K562 (cell line): Measurements from ENCODE around the gene VIT. TPM values are rescaled to one million over a fixed set of nuclear protein-coding genes. Genes with fewer than 3 reads are reported as not detected.

Experiments used
- ATAC-seq: fragments of 200-7000 bp; cut with Tn5 transposase; 3 replicates; pipeline ENCODE4 v1.9.1; 2020; ENCODE audit warnings: moderate library complexity
- BruUV-seq: library from RNA; stranded (reverse); fragments of 400-500 nt; replicated peaks from 2 replicates; lab custom pipeline; 2021; lab: Mats Ljungman, UMichigan
- CTCF ChIA-PET: fragments of 300-600 bp; formaldehyde crosslinking; extraction: SDS; loops from one replicate; lab custom pipeline; 2021; ENCODE audit warnings: low intra/inter-chr PET ratio; lab: Yijun Ruan, JAX
- POLR2A ChIA-PET: fragments of 300-600, 350-650 bp; sonication (Branson Sonifier 250); formaldehyde crosslinking; extraction: SDS; loops from one replicate; lab custom pipeline; 2021; ENCODE audit warnings: antibody characterized with exemption, inconsistent platforms; lab: Yijun Ruan, JAX
- DNase-seq, 4 experiments: peaks; one replicate each; pipeline versions ENCODE4 v3.0.0 to v3.0.0-alpha.2; 2011 to 2018; ENCODE audit warnings: low spot score in 3 of 4, mixed read lengths in 3 of 4; ENCODE audit errors: extremely low read depth in 1 of 4
- FAIRE-seq: peaks from 2 replicates; lab custom pipeline; 2011; peaks lifted over from hg19 to GRCh38; lab: Jason Lieb, UNC
- H2AFZ ChIP-seq: 2 replicates; pipeline ENCODE4 v1.6.0; 2011; ENCODE audit warnings: low read depth, low read length, control low read depth, inconsistent platforms
- H3K27ac ChIP-seq: fragments of 200-600 bp; 3 replicates; pipeline ENCODE4 v1.8.0; 2011; ENCODE audit warnings: low read depth, mild to moderate bottlenecking, control low read depth, inconsistent platforms, low read length, moderate library complexity, mixed read lengths; ENCODE audit errors: extremely low read depth
- H3K27me3 ChIP-seq, 2 experiments: fragments of 300-600 bp in 1 of 2; 2 replicates in 1 of 2; 3 replicates in 1 of 2; pipeline versions ENCODE4 v1.6.0 to v1.8.0; 2011; ENCODE audit warnings: inconsistent platforms in 2 of 2, low read length in 2 of 2, mild to moderate bottlenecking in 1 of 2, mixed read lengths in 1 of 2, moderate library complexity in 1 of 2; ENCODE audit not compliant: control insufficient read depth in 2 of 2, insufficient read depth in 2 of 2
- H3K36me3 ChIP-seq: fragments of 300-600 bp; 3 replicates; pipeline ENCODE4 v1.8.0; 2011; ENCODE audit warnings: mild to moderate bottlenecking, low read length, inconsistent platforms; ENCODE audit not compliant: control insufficient read depth, insufficient read depth
- H3K4me1 ChIP-seq, 2 experiments: fragments of 200-600 bp in 1 of 2; replicated peaks in 1 of 2; 2 replicates in 1 of 2; 3 replicates in 1 of 2; pipeline versions ENCODE4 v1.5.1 to v1.8.0; 2011; ENCODE audit warnings: inconsistent platforms in 2 of 2, low read length in 2 of 2, mild to moderate bottlenecking in 1 of 2, mixed read lengths in 1 of 2, moderate library complexity in 1 of 2; ENCODE audit not compliant: control insufficient read depth in 2 of 2, insufficient read depth in 2 of 2
- H3K4me2 ChIP-seq: 2 replicates; pipeline ENCODE4 v1.6.1; 2011; ENCODE audit warnings: low read length, control low read depth, inconsistent platforms, mixed read lengths; ENCODE audit not compliant: insufficient read depth
- H3K4me3 ChIP-seq: fragments of 200-600 bp; sonication (generic), shearing (Covaris generic); 2 replicates; pipeline ENCODE4 v1.5.1; 2016; ENCODE audit warnings: control low read depth, inconsistent platforms
- H3K79me2 ChIP-seq: fragments of 200-600 bp; 3 replicates; pipeline ENCODE4 v1.8.0; 2011; ENCODE audit warnings: low read length, inconsistent platforms; ENCODE audit not compliant: control insufficient read depth, insufficient read depth
- H3K9ac ChIP-seq, 2 experiments: 2 replicates each; pipeline versions ENCODE4 v1.6.0 to v1.6.1; 2011; ENCODE audit warnings: low read depth in 2 of 2, low read length in 2 of 2, control low read depth in 1 of 2, inconsistent platforms in 1 of 2, mild to moderate bottlenecking in 1 of 2, mixed read lengths in 1 of 2; ENCODE audit not compliant: insufficient read depth in 1 of 2
- H3K9me1 ChIP-seq: one replicate; pipeline ENCODE4 v1.6.0; 2011; ENCODE audit warnings: inconsistent platforms, mild to moderate bottlenecking, low read length, moderate library complexity; ENCODE audit not compliant: control insufficient read depth, insufficient read depth
- H3K9me3 ChIP-seq: replicated peaks from 2 replicates; pipeline ENCODE4 v1.5.1; 2011; ENCODE audit warnings: low read depth, low read length, inconsistent platforms; ENCODE audit not compliant: control insufficient read depth, insufficient read depth
- H4K20me1 ChIP-seq: replicated peaks from 2 replicates; pipeline ENCODE4 v1.6.1; 2011; ENCODE audit warnings: low read length, inconsistent platforms, mixed read lengths; ENCODE audit not compliant: control insufficient read depth, insufficient read depth
- C11orf30 ChIP-seq: fragments of 450-650 bp; IDR thresholded peaks from 2 replicates; pipeline ENCODE4 v1.6.1; 2016; ENCODE audit warnings: low read depth, mild to moderate bottlenecking
- CBX1 ChIP-seq: sonication (generic); IDR thresholded peaks from 2 replicates; pipeline ENCODE4 v1.6.1; 2016; ENCODE audit warnings: antibody characterized with exemption, low read depth, mild to moderate bottlenecking
- CREB5 ChIP-seq: fragments of 250-450 bp; sonication (Bioruptor Pico); IDR thresholded peaks from 2 replicates; pipeline ENCODE4 v1.5.0; 2020; ENCODE audit warnings: mild to moderate bottlenecking
- FOSL1 ChIP-seq: fragments of 200-800 bp; sonication (Bioruptor generic); conservative IDR thresholded peaks from 2 replicates; pipeline ENCODE4 v1.6.1; 2016; ENCODE audit warnings: missing genetic modification characterization, missing compliant biosample characterization
- IFI16 ChIP-seq: fragments of 250-450 bp; sonication (Bioruptor Pico); IDR thresholded peaks from 2 replicates; pipeline ENCODE4 v2.1.2; 2022; ENCODE audit warnings: mild to moderate bottlenecking, inconsistent platforms
- KDM5B ChIP-seq: fragments of 200-600 bp; sonication (generic); IDR thresholded peaks from 2 replicates; pipeline ENCODE4 v1.6.1; 2012; ENCODE audit warnings: low read depth, mild to moderate bottlenecking, moderate library complexity, low read length, control low read depth, inconsistent platforms; ENCODE audit not compliant: insufficient replicate concordance
- KLF13 ChIP-seq: fragments of 450-650 bp; IDR thresholded peaks from 2 replicates; pipeline ENCODE4 v1.6.1; 2016; ENCODE audit warnings: missing genetic modification characterization, low read depth, mild to moderate bottlenecking, missing compliant biosample characterization, moderate library complexity, borderline replicate concordance
- KLF16 ChIP-seq: IDR thresholded peaks from 2 replicates; pipeline ENCODE4 v1.6.1; 2016; ENCODE audit warnings: antibody characterized with exemption
- PCBP2 ChIP-seq: fragments of 200-400 bp; formaldehyde crosslinking; IDR thresholded peaks from 2 replicates; pipeline ENCODE4 v1.6.1; 2018; ENCODE audit warnings: low read length, low read depth, mild to moderate bottlenecking, moderate library complexity; ENCODE audit not compliant: poor library complexity, severe bottlenecking
- PYGO2 ChIP-seq: fragments of 450-650 bp; IDR thresholded peaks from 2 replicates; pipeline ENCODE4 v1.6.1; 2016; ENCODE audit warnings: mild to moderate bottlenecking, missing genetic modification characterization, moderate library complexity, missing compliant biosample characterization
- SMAD2 ChIP-seq: fragments of 150-350 bp; IDR thresholded peaks from 2 replicates; pipeline ENCODE4 v1.6.1; 2014; ENCODE audit warnings: low read depth, mild to moderate bottlenecking, low read length
- ZNF384 ChIP-seq: IDR thresholded peaks from 2 replicates; pipeline ENCODE4 v1.6.1; 2012; ENCODE audit warnings: low read depth, low read length, improper control_type of control experiment
- ZNF561 ChIP-seq: fragments of 450-650 bp; formaldehyde crosslinking; conservative IDR thresholded peaks from 2 replicates; pipeline ENCODE4 v1.4.0; 2020; ENCODE audit warnings: mild to moderate bottlenecking, moderate library complexity
- WGBS: fragments of 100-300 bp; shearing (Covaris generic); methylation state at CpG from one replicate; pipeline ENCODE4 v1.1.6; 2016; ENCODE audit warnings: low coverage, mixed read lengths; ENCODE audit not compliant: insufficient coverage; ENCODE audit errors: missing lambda C conversion rate; 5-methylcytosine and 5-hydroxymethylcytosine counted together
- in situ Hi-C: fragments of 300-500 bp; cut with MboI; formaldehyde crosslinking; loops from 4 replicates; pipeline ENCODE4 v1.15.0; 2018; ENCODE audit warnings: inconsistent platforms, mixed read lengths
- intact Hi-C: fragments of 100-400 bp; cut with micrococcal nuclease; formaldehyde crosslinking; loops from 2 replicates; pipeline ENCODE4 v1.14.2; 2022
- polyA plus RNA-seq, 8 experiments: library from polyadenylated mRNA; depleted of rRNA in 4 of 8; stranded (reverse) in 5 of 8; unstranded in 3 of 8; fragments of >200 nt; fragmentation: Nextera tagmentation in 2 of 8; fragmentation: Illumina TruSeq in 1 of 8; extraction: Ambion mirVana in 2 of 8; extraction: Trizol in 1 of 8; gene quantifications; 2 replicates each; pipeline versions ENCODE4 v1.2.1 to v1.2.3, GENCODE V29; 2011 to 2014; ENCODE audit warnings: inconsistent platforms in 1 of 8, missing spikeins in 1 of 8
- total RNA-seq, 7 experiments: library from RNA; depleted of rRNA in 6 of 7; stranded (reverse); fragments of >200 nt in 6 of 7; fragmentation: Illumina TruSeq in 2 of 7; extraction: Trizol in 2 of 7; gene quantifications; 2 replicates each; pipeline versions ENCODE4 v1.2.1 to v1.2.3, GENCODE V29; 2011 to 2021; ENCODE audit warnings: low replicate concordance in 1 of 7

VIT gene
- total and polyA plus RNA-seq, 9 of the 15 experiments (the other 6 are each of a cell fraction or from before 2014, with no cell fraction given) = not detected

GRCh38 chr2:36802952-36803351 is 106.4 kb downstream of the VIT start:
- no peak overlapping the region for H3K27ac ChIP-seq
- no peak for DNase-seq
- no peaks in the 10 kb centered on the region for H3K79me2 ChIP-seq
- H3K9me3 ChIP-seq = no peaks in the 10 kb centered on the region
- H3K27me3 ChIP-seq = peaks cover 18 to 21% of the 10 kb centered on the region in 2 experiments; a peak in 4 of 5 replicates
- no peak overlapping the region for H2AFZ ChIP-seq
- intact Hi-C loops (loop anchor here (2.0 kb wide), 1 partner anchor 20 kb away; no protein-coding TSS in a partner anchor), in situ Hi-C loops (no loop called here)
- no peak for TF ChIP-seq ZNF561 (CRISPR knock-in tag)
- TF ChIP-seq FOSL1 (tag) = no peak
- TF ChIP-seq KLF16 = no peak
- no peak for TF ChIP-seq SMAD2
- no peak for TF ChIP-seq KDM5B
- TF ChIP-seq PCBP2 = no peak
- TF ChIP-seq PYGO2 (tag) = no peak
- TF ChIP-seq KLF13 (tag) = no peak
- TF ChIP-seq IFI16 (CRISPR knock-in tag) = no peak
- TF ChIP-seq CBX1 = no peak
- no peak for TF ChIP-seq CREB5 (CRISPR knock-in tag)
- no peak for TF ChIP-seq ZNF384
- no peak for TF ChIP-seq C11orf30
- no peak for ATAC-seq
- no peaks in the 10 kb centered on the region for H3K36me3 ChIP-seq
- no peaks in the 10 kb centered on the region for H4K20me1 ChIP-seq
- WGBS = 3% methylated on average over 3 of the region's 3 CpGs
- no peak for FAIRE-seq
- ChIA-PET CTCF (no interaction called here), POLR2A (interaction anchor here (0.7 kb wide), 1 partner anchor 12 kb away, joined by 4 read pairs; no protein-coding TSS in a partner anchor)
- H3K9ac ChIP-seq = no peak overlapping the region
- no peak overlapping the region for H3K4me2 ChIP-seq
- peaks cover 0 to 4% of the 10 kb centered on the region in 2 experiments; a peak in 2 of 5 replicates for H3K4me1 ChIP-seq
- BruUV-seq = no TSS peak
- no peak overlapping the region for H3K4me3 ChIP-seq
- H3K9me1 ChIP-seq = no peaks in the 10 kb centered on the region
